HCT116 (cell line): ENCODE data around the gene GRID2IP. TPM values are rescaled to one million over a fixed set of nuclear protein-coding genes. Genes with fewer than 3 reads are reported as not detected.
A peak's percentile ranks its signal among the peaks of the same experiment; 100 is the strongest.

Source experiments
- ATAC-seq: fragments of 200-7000 bp; cut with Tn5 transposase; 2 replicates; pipeline ENCODE4 v1.9.1; 2020; ENCODE audit warnings: mild to moderate bottlenecking, moderate library complexity
- BruUV-seq: library from RNA; stranded (reverse); fragments of 400-500 nt; replicated peaks from 2 replicates; lab custom pipeline; 2021; lab: Mats Ljungman, UMichigan
- CTCF ChIA-PET: fragments of 300-600 bp; sonication (Branson Sonifier 250); formaldehyde crosslinking; loops from one replicate; lab custom pipeline; 2021; ENCODE audit warnings: antibody characterized with exemption; lab: Charles Lee
- POLR2A ChIA-PET: fragments of 300-600, 350-600 bp; sonication (Branson Sonifier 250); formaldehyde crosslinking; loops from one replicate; lab custom pipeline; 2021; ENCODE audit warnings: antibody characterized with exemption; lab: Charles Lee
- RAD21 ChIA-PET, 2 experiments: fragments of 300-600 bp; sonication (Branson Sonifier 250); formaldehyde crosslinking; loops; one replicate each; lab custom pipeline; 2023; ENCODE audit warnings: low total read pairs in 2 of 2; ENCODE audit not compliant: uncharacterized antibody in 2 of 2, unreplicated experiment in 2 of 2, low non-redundant PET in 1 of 2; lab: Charles Lee
- DNase-seq: peaks from one replicate; pipeline ENCODE4 v3.0.0-alpha.2; 2010; ENCODE audit warnings: low read depth, low spot score
- H2AFZ ChIP-seq: fragments of 200-600 bp; shearing (Covaris generic), sonication (generic); 2 replicates; pipeline ENCODE4 v1.6.1; 2017; ENCODE audit warnings: low read depth, mixed run types, mixed read lengths, antibody characterized with exemption, low read length; ENCODE audit not compliant: poor library complexity, severe bottlenecking
- H3K27ac ChIP-seq: 2 replicates; pipeline ENCODE4 v1.5.1; 2012; ENCODE audit warnings: low read depth, low read length
- H3K27me3 ChIP-seq: fragments of 200-600 bp; sonication (generic); 2 replicates; pipeline ENCODE4 v1.6.1; 2016; ENCODE audit warnings: mixed run types, low read length, mixed read lengths; ENCODE audit not compliant: insufficient read depth
- H3K36me3 ChIP-seq, 2 experiments: fragments of 200-500 bp in 1 of 2; fragments of 200-600 bp in 1 of 2; sonication (Bioruptor generic) in 1 of 2; sonication (generic) in 1 of 2; 2 replicates each; pipeline versions ENCODE4 v1.5.1 to v1.6.1; 2014 to 2016; ENCODE audit warnings: low read length in 2 of 2, inconsistent platforms in 1 of 2, mixed read lengths in 1 of 2, mixed run types in 1 of 2; ENCODE audit not compliant: insufficient read depth in 2 of 2, control insufficient read depth in 1 of 2
- H3K4me1 ChIP-seq, 2 experiments: fragments of 200-600 bp in 1 of 2; sonication (generic) in 1 of 2; 2 replicates each; pipeline versions ENCODE4 v1.5.1 to v1.6.1; 2012 to 2017; ENCODE audit warnings: low read length in 2 of 2, inconsistent platforms in 1 of 2, mild to moderate bottlenecking in 1 of 2, mixed read lengths in 1 of 2, mixed run types in 1 of 2, moderate library complexity in 1 of 2; ENCODE audit not compliant: insufficient read depth in 2 of 2, control insufficient read depth in 1 of 2
- H3K4me2 ChIP-seq: fragments of 200-600 bp; sonication (generic); 2 replicates; pipeline ENCODE4 v1.6.1; 2017; ENCODE audit warnings: mixed run types, low read length, mixed read lengths
- H3K4me3 ChIP-seq, 2 experiments: fragments of 200-600 bp in 1 of 2; sonication (generic) in 1 of 2; replicated peaks in 1 of 2; 2 replicates each; pipeline ENCODE4 v1.5.1; 2011 to 2016; ENCODE audit warnings: low read length in 2 of 2, control low read depth in 1 of 2, low read depth in 1 of 2, mild to moderate bottlenecking in 1 of 2, mixed read lengths in 1 of 2, mixed run types in 1 of 2
- H3K79me2 ChIP-seq: fragments of 200-600 bp; sonication (generic); 2 replicates; pipeline ENCODE4 v1.6.1; 2017; ENCODE audit warnings: mild to moderate bottlenecking, mixed run types, low read length, moderate library complexity, mixed read lengths; ENCODE audit not compliant: insufficient read depth
- H3K9ac ChIP-seq: fragments of 200-600 bp; sonication (generic); 2 replicates; pipeline ENCODE4 v1.6.1; 2016; ENCODE audit warnings: low read length, mixed read lengths
- H3K9me2 ChIP-seq: fragments of 200-600 bp; sonication (generic), shearing (Covaris generic); 2 replicates; pipeline ENCODE4 v1.6.1; 2017; ENCODE audit warnings: mixed run types, mild to moderate bottlenecking, moderate library complexity; ENCODE audit not compliant: insufficient read depth
- H3K9me3 ChIP-seq, 2 experiments: fragments of 200-500 bp in 1 of 2; fragments of 200-600 bp in 1 of 2; sonication (Bioruptor generic) in 1 of 2; sonication (generic) in 1 of 2; 2 replicates each; pipeline ENCODE4 v1.6.1; 2014 to 2017; ENCODE audit warnings: low read length in 2 of 2, mixed read lengths in 2 of 2, inconsistent platforms in 1 of 2, low read depth in 1 of 2, mild to moderate bottlenecking in 1 of 2, mixed run types in 1 of 2, moderate library complexity in 1 of 2; ENCODE audit not compliant: control insufficient read depth in 1 of 2, insufficient read depth in 1 of 2
- H4K20me1 ChIP-seq: fragments of 200-600 bp; sonication (generic), shearing (Covaris generic); 2 replicates; pipeline ENCODE4 v1.6.1; 2017; ENCODE audit warnings: mixed run types, mild to moderate bottlenecking, moderate library complexity; ENCODE audit not compliant: insufficient read depth
- intact Hi-C: fragments of 100-400 bp; cut with micrococcal nuclease; formaldehyde crosslinking; loops from 2 replicates; pipeline ENCODE4 v1.10.0; 2022
- total RNA-seq: library from RNA; stranded (reverse); gene quantifications from one replicate; pipeline ENCODE4 v1.2.1, GENCODE V29; 2021; ENCODE audit not compliant: unreplicated experiment
- TF ChIP-seq, protein P1 (sequence below): IDR thresholded peaks from 2 replicates; pipeline ENCODE4 v1.6.1; 2011; ENCODE audit warnings: mild to moderate bottlenecking, low read length, moderate library complexity; ENCODE audit not compliant: insufficient replicate concordance; ENCODE audit errors: extremely low read depth
- TF ChIP-seq, protein P2 (sequence below), 3 experiments: fragments of 200-600 bp in 1 of 3; sonication (generic) in 1 of 3; IDR thresholded peaks in 2 of 3; conservative IDR thresholded peaks in 1 of 3; 2 replicates each; pipeline ENCODE4 v1.5.1; 2012 to 2017; ENCODE audit warnings: low read depth in 2 of 3, low read length in 2 of 3, antibody characterized with exemption in 1 of 3, borderline replicate concordance in 1 of 3, control low read depth in 1 of 3, mild to moderate bottlenecking in 1 of 3, mixed read lengths in 1 of 3, mixed run types in 1 of 3, moderate library complexity in 1 of 3; ENCODE audit not compliant: insufficient read depth in 1 of 3

The GRID2IP gene
- total RNA-seq, 1 experiment from 2014 or later, result 3.2 TPM

DNA sequence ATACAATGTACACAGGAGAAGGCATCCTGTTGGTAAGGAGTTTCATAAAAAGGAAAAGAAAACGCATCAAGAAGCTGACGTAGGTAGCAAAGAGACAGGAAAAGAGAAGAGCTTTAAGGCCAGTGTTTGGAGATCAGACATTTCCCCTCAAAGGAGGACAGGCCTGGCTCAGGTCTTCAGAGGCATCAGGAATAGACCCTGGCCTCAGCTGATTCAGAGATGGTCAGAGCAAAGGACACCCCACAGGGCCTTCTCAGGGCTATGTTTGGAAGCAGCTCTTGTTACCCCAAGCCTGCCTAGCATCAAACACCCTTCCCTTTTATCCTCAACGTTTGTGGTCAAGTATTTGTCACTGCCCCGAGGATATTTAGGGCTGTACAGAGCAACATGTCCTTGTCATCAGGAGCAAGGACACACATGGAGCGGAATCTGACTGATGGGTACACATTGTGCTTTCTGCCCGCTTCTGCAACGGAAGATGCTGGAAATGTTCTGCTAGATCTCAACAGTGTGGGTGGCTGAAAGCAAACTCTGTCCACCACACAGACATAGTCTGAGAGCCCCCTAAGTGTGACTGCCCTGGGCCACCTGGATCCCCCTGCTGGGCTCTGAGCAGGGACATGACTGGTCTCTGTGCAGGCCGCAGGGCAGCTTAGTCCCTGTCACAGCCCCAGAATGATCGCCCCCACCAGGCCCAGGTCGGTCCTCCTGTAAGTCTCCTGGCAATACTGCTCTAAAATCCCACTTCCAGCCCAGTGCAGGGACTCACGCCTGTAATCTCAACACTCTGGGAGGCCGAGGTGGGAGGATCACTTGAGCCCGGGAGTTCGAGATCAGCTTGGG, 25.0 kb upstream of the GRID2IP start:
- peak overlapping the region; percentile 82 for H3K9ac ChIP-seq
- H2AFZ ChIP-seq, result no peak overlapping the region
- H3K36me3 ChIP-seq, result peaks cover 0 to 4% of the 10 kb centered on the region in 2 experiments; a peak in 2 of 4 replicates
- TF ChIP-seq, protein P1, sequence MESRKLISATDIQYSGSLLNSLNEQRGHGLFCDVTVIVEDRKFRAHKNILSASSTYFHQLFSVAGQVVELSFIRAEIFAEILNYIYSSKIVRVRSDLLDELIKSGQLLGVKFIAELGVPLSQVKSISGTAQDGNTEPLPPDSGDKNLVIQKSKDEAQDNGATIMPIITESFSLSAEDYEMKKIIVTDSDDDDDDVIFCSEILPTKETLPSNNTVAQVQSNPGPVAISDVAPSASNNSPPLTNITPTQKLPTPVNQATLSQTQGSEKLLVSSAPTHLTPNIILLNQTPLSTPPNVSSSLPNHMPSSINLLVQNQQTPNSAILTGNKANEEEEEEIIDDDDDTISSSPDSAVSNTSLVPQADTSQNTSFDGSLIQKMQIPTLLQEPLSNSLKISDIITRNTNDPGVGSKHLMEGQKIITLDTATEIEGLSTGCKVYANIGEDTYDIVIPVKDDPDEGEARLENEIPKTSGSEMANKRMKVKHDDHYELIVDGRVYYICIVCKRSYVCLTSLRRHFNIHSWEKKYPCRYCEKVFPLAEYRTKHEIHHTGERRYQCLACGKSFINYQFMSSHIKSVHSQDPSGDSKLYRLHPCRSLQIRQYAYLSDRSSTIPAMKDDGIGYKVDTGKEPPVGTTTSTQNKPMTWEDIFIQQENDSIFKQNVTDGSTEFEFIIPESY, result no peak
- TF ChIP-seq, protein P2, sequence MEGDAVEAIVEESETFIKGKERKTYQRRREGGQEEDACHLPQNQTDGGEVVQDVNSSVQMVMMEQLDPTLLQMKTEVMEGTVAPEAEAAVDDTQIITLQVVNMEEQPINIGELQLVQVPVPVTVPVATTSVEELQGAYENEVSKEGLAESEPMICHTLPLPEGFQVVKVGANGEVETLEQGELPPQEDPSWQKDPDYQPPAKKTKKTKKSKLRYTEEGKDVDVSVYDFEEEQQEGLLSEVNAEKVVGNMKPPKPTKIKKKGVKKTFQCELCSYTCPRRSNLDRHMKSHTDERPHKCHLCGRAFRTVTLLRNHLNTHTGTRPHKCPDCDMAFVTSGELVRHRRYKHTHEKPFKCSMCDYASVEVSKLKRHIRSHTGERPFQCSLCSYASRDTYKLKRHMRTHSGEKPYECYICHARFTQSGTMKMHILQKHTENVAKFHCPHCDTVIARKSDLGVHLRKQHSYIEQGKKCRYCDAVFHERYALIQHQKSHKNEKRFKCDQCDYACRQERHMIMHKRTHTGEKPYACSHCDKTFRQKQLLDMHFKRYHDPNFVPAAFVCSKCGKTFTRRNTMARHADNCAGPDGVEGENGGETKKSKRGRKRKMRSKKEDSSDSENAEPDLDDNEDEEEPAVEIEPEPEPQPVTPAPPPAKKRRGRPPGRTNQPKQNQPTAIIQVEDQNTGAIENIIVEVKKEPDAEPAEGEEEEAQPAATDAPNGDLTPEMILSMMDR (IDR thresholded peaks at IDR 0.05 in 2 of 3, conservative IDR thresholded peaks at IDR 0.05 in 1 of 3; ENCODE audit: borderline replicate concordance in 1 of 3, insufficient read depth in 1 of 3, low read depth in 2 of 3, low read length in 2 of 3), result peak in 2 of 3 experiments; percentile 6 to 22; a peak in 1 of 6 replicates
- TF ChIP-seq, all 23 proteins: peak for 1
- RAD21 ChIA-PET, result no interaction called here
- peak; percentile 32; the same call in 1 of the 2 replicates for ATAC-seq
- DNase-seq, result no peak
- peak overlapping the region; percentile 49 for H3K27ac ChIP-seq
- intact Hi-C loops, result no loop called here
- H3K4me2 ChIP-seq, result peak overlapping the region; percentile 96
- BruUV-seq, result TSS peak; percentile 85
- peaks cover 11 to 23% of the 10 kb centered on the region in 2 experiments for H3K4me1 ChIP-seq
- no peaks in the 10 kb centered on the region for H3K9me2 ChIP-seq
- H3K4me3 ChIP-seq, result peak overlapping the region; percentile 69 to 87
- POLR2A ChIA-PET, result interaction anchor here (0.6 kb wide), 1 partner anchor 81 kb away, joined by 3 read pairs; no protein-coding TSS in a partner anchor
- H3K27me3 ChIP-seq, result no peaks in the 10 kb centered on the region
- no peaks in the 10 kb centered on the region for H4K20me1 ChIP-seq
- H3K9me3 ChIP-seq, result no peaks in the 10 kb centered on the region
- peaks cover 22% of the 10 kb centered on the region; the same call in 1 of the 2 replicates for H3K79me2 ChIP-seq
- CTCF ChIA-PET, result interaction anchor here (2.6 kb wide), 1 partner anchor 60 kb away, joined by 12 read pairs; no protein-coding TSS in a partner anchor
